Measurements from ENCODE around the gene AP5S1. TPM values are rescaled to one million over a fixed set of nuclear protein-coding genes. Genes with fewer than 3 reads are reported as not detected.

Gene AP5S1
- polyA plus RNA-seq, 3 donors = 6.6 to 10.8 (median 8.6) TPM

DNA sequence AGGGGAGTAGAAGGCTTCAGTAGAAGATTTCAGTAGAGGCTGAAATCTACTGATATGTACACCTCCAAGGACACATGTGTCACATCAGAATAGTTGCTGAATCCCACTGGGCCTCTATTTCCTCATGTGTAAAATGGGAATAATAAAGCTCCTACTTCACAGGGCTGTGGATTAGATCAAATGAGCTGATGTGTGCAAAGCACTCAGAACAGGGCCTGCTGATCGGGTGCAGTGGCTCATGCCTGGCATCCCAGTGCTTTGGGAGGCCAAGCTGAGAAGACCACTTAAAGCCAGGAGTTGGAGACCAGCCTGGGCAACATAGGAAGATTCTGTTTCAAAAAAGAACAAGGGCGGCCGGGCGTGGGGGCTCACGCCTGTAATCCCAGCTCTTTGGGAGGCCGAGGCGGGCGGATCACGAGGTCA is 8.1 kb upstream of the AP5S1 start:
- Histone ChIP-seq H2AFZ (ENCODE audit: insufficient read depth, low read depth, low read length, poor library complexity, severe bottlenecking) (peak overlapping the region; percentile 46), H3K36me3 (replicated peaks in 1 of 2; ENCODE audit: control insufficient read depth in 1 of 2, insufficient read depth in 2 of 2, low read length in 2 of 2) (no peaks in the 10 kb centered on the region), H3K27ac (ENCODE audit: low read depth in 1 of 2, low read length in 2 of 2) (peak overlapping the region; percentile 93 to 100), H3K9me3 (replicated peaks in 1 of 2; ENCODE audit: control insufficient read depth in 1 of 2, insufficient read depth in 1 of 2, low read length in 2 of 2) (no peaks in the 10 kb centered on the region), H3K79me2 (ENCODE audit: insufficient read depth, low read length) (no peaks in the 10 kb centered on the region), H4K20me1 (ENCODE audit: insufficient read depth, low read length) (no peaks in the 10 kb centered on the region), H3K4me1 (ENCODE audit: control insufficient read depth in 1 of 2, insufficient read depth in 2 of 2, low read length in 2 of 2) (peaks cover 56 to 58% of the 10 kb centered on the region in 2 donors), H3K9ac (ENCODE audit: insufficient read depth, low read length, poor library complexity, severe bottlenecking) (peak overlapping the region; percentile 89), H3K4me3 (replicated peaks in 1 of 3; ENCODE audit: low read depth in 2 of 3, low read length in 3 of 3) (no peak overlapping the region), H3K27me3 (ENCODE audit: control insufficient read depth in 2 of 2, insufficient read depth in 2 of 2, low read length in 2 of 2) (no peaks in the 10 kb centered on the region), H3K4me2 (replicated peaks; ENCODE audit: extremely low read depth, low read length, poor library complexity, severe bottlenecking) (no peak overlapping the region)
- peaks cover 0 to 6% (median 0%) of the 10 kb centered on the region in 7 donors for H3K9me3 Mint-ChIP-seq
- H3K4me3 Mint-ChIP-seq = peak overlapping the region; percentile 15 to 82
- H3K36me3 Mint-ChIP-seq = peaks cover 3 to 4% of the 10 kb centered on the region in 2 donors
- DNase-seq = no peak
- H3K27me3 Mint-ChIP-seq (ENCODE audit: low read depth in 3 of 3) = peaks cover 0 to 3% (median 3%) of the 10 kb centered on the region in 3 donors
- intact Hi-C loops (cut with micrococcal nuclease) = loop anchor here in 1 of 2 donors (10.0 kb wide), 1 partner anchor 47 kb away; the partner anchor contains the start of gene ADISSP
- peak overlapping the region; percentile 97 to 99 (median 99) for H3K27ac Mint-ChIP-seq
- TF ChIP-seq CTCF (IDR thresholded peaks at IDR 0.05) = no peak
- peaks cover 54% of the 10 kb centered on the region for H3K4me1 Mint-ChIP-seq
- 95% methylated on average over 4 of the region's 9 CpGs for WGBS (ENCODE audit: insufficient coverage)

GRCh38 chr20:3812975-3813847 is 7.1 kb upstream of the AP5S1 start:
- peak overlapping the region in 1 of 2 donors; percentile 100 for H3K27ac ChIP-seq (ENCODE audit: low read depth in 1 of 2, low read length in 2 of 2)
- H3K27me3 ChIP-seq (ENCODE audit: control insufficient read depth in 2 of 2, insufficient read depth in 2 of 2, low read length in 2 of 2) = no peaks in the 10 kb centered on the region
- Mint-ChIP-seq H3K27ac (peak overlapping the region in 5 of 7 donors; percentile 84 to 99 (median 98)), H3K4me3 (no peak overlapping the region), H3K9me3 (peaks cover 0 to 5% (median 0%) of the 10 kb centered on the region in 7 donors), H3K27me3 (ENCODE audit: low read depth in 3 of 3) (peaks cover 0 to 3% (median 3%) of the 10 kb centered on the region in 3 donors), H3K4me1 (peaks cover 46% of the 10 kb centered on the region), H3K36me3 (peaks cover 3 to 4% of the 10 kb centered on the region in 2 donors)
- H2AFZ ChIP-seq (ENCODE audit: insufficient read depth, low read depth, low read length, poor library complexity, severe bottlenecking) = peak overlapping the region; percentile 41
- no peak overlapping the region for H3K9ac ChIP-seq (ENCODE audit: insufficient read depth, low read length, poor library complexity, severe bottlenecking)
- H3K9me3 ChIP-seq (replicated peaks in 1 of 2; ENCODE audit: control insufficient read depth in 1 of 2, insufficient read depth in 1 of 2, low read length in 2 of 2) = no peaks in the 10 kb centered on the region
- H4K20me1 ChIP-seq (ENCODE audit: insufficient read depth, low read length) = no peaks in the 10 kb centered on the region
- no peak for DNase-seq
- no peak overlapping the region for H3K4me3 ChIP-seq (replicated peaks in 1 of 3; ENCODE audit: low read depth in 2 of 3, low read length in 3 of 3)
- no peaks in the 10 kb centered on the region for H3K79me2 ChIP-seq (ENCODE audit: insufficient read depth, low read length)
- intact Hi-C loops (cut with micrococcal nuclease) = loop anchor here in 1 of 2 donors (10.0 kb wide), 1 partner anchor 48 kb away; the partner anchor contains the start of gene ADISSP
- no peak overlapping the region for H3K4me2 ChIP-seq (replicated peaks; ENCODE audit: extremely low read depth, low read length, poor library complexity, severe bottlenecking)
- TF ChIP-seq CTCF (IDR thresholded peaks at IDR 0.05) = no peak
- 99% methylated on average over 6 of the region's 8 CpGs for WGBS (ENCODE audit: insufficient coverage)
- H3K4me1 ChIP-seq (ENCODE audit: control insufficient read depth in 1 of 2, insufficient read depth in 2 of 2, low read length in 2 of 2) = peaks cover 46 to 52% of the 10 kb centered on the region in 2 donors
- H3K36me3 ChIP-seq (replicated peaks in 1 of 2; ENCODE audit: control insufficient read depth in 1 of 2, insufficient read depth in 2 of 2, low read length in 2 of 2) = no peaks in the 10 kb centered on the region

All from CD14-positive monocyte (primary cell).